ENCODE data around the gene CHORDC1.
"Not testable (repeated sequence)": the region's sequence is repeated elsewhere in the genome, so short reads cannot be mapped to it uniquely, and the experiment has no call there.

Gene CHORDC1

GRCh38 chr11:90222459-90223247 is at the start of gene CHORDC1:
TSS of gene CHORDC1 (minus strand) at chr11:90223049. CDS start at chr11:90222954, 95 bp downstream.
- DNase-seq (ENCODE audit: low spot score) = peak; percentile 84

DNA sequence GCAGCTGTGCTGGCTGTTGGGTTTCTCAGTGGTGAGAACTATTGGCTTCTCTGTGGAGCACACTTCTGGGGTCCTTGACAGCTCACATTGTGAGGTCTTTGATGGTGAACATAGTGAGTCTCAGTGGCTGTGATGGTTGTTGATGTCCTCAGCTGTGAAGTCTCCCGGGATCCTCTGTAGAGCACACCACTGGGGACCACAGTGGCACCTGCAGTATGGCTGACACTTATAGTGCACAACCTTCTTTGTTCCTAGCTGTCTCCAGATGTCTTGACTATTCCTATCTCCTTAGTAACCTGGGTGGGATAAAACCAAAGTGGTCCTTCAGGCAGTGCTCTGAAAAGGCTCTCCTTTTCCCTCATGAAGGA is 34.3 kb upstream of the CHORDC1 start:
- no peak for DNase-seq (ENCODE audit: low spot score)

- no peak for DNase-seq (ENCODE audit: low spot score)
These were observed 33.7 kb upstream of the CHORDC1 start for GRCh38 chr11:90256404-90257157.

- no peak for DNase-seq (ENCODE audit: low spot score)
These were observed 31.2 kb upstream of the CHORDC1 start for GRCh38 chr11:90254065-90254464.

DNA sequence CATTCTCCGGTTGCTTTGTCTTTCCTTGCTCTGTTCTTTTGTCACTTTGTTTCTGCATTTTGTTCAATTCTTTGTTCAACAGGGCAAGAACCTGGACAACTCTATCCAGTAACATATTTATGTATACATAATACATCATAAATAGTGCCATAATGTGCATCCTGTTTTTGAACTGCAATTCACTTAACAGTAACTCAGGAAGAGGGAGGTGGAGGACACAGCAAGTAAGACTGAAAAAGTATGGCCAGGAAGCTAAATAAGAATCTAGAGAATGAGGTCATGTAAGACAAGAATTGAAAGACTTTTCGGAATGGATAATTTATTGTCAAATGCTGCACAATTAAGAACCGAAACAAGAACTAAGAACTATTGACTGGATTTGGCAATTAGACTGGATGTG is 29.2 kb upstream of the CHORDC1 start:
- DNase-seq (ENCODE audit: low spot score) = no peak

GRCh38 chr11:90251599-90251998 is 28.8 kb upstream of the CHORDC1 start:
- no peak for DNase-seq (ENCODE audit: low spot score)

DNA sequence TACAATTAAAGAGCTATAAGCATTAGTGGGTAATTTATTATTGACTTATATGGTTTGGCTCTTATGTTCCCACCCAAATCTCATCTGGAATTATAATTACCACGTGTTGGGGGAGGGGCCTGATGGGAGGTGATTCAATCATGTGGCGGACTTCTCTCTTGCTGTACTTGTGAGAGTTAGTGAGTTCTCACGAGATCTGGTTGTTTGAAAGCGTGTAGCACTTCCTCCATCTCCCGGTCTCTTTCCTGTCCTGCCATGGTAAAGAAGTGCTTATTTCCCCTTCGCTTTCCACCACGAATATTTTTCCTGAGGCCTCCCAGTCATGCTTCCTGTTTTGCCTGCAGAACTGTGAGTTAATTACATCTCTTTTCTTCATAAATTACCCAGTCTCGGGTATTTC is 28.1 kb upstream of the CHORDC1 start:
- DNase-seq (ENCODE audit: low spot score) = no peak

DNA sequence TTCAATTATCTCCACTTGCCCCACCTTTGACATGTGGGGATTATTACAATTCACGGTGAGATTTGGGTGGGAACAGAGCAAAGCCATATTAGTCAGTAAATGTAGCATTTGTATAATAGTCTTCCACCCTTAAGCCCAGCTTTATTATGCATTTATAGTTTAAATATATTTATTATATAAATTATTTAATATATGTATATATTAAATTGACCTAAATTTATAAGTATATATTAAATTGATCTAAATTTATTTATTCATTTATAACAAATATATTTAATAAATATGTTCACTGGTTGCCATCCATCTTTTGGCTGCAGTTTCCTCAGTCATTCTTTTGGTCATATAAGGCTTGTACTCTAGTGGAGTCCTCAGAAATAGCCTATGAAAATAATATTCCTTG is 23.6 kb upstream of the CHORDC1 start:
- no peak for DNase-seq (ENCODE audit: low spot score)

- DNase-seq (ENCODE audit: low spot score) = no peak
These were observed 20.7 kb upstream of the CHORDC1 start for GRCh38 chr11:90243534-90243933.

GRCh38 chr11:90242894-90243416 is 20.1 kb upstream of the CHORDC1 start:
- no peak for DNase-seq (ENCODE audit: low spot score)

DNA sequence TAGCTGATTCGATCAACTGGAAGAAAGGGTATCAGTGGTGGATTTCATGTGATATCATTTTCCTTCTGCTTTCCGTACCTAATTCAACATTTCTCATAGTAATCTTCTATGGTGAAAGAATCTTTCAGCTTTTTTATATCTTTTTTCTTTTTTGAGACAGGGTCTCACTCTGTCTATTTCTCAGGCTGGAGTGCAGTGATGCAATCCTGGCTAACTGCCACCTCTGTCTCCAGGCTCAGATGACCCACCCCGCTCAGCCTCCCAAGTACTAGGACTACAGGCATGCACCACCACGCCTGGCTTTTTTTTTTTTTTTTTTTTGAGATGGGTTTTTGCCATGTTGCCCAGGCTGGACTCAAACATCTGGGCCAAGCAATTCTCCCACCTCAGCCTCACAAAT is 18.6 kb upstream of the CHORDC1 start:
- DNase-seq (ENCODE audit: low spot score) = no peak

GRCh38 chr11:90239967-90240636 is 17.3 kb upstream of the CHORDC1 start:
- not testable (repeated sequence) for DNase-seq (ENCODE audit: low spot score)

DNA sequence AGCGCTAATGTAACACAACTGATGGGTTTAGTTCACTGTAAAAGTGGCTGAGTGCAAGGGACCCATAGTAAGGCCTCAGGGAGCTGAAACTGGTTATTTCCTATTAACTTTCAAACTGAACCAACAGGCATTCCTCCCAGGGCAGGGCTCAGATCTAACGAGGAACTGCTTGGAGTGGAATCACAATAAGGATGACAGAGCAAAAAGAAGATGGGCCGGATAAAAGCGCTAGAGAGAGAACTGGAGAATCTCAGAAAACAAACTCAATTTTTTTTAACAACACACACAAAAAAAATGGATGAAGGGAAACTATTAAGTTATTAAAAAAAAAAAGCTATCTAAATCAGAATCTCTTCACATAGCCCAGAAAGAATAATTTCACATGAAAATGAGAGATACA is 14.2 kb upstream of the CHORDC1 start:
- DNase-seq (ENCODE audit: low spot score) = no peak

- DNase-seq (ENCODE audit: low spot score) = no peak
These were observed 12.7 kb upstream of the CHORDC1 start for GRCh38 chr11:90235526-90235925.

- DNase-seq (ENCODE audit: low spot score) = no peak
These were observed 12.1 kb upstream of the CHORDC1 start for GRCh38 chr11:90234977-90235376.

- DNase-seq (ENCODE audit: low spot score) = no peak
These were observed 6.9 kb upstream of the CHORDC1 start for GRCh38 chr11:90229791-90230190.

GRCh38 chr11:90228056-90228455 is 5.2 kb upstream of the CHORDC1 start:
- no peak for DNase-seq (ENCODE audit: low spot score)

- no peak for DNase-seq (ENCODE audit: low spot score)
These were observed 368 bp upstream of the CHORDC1 start for GRCh38 chr11:90223248-90223585.

DNA sequence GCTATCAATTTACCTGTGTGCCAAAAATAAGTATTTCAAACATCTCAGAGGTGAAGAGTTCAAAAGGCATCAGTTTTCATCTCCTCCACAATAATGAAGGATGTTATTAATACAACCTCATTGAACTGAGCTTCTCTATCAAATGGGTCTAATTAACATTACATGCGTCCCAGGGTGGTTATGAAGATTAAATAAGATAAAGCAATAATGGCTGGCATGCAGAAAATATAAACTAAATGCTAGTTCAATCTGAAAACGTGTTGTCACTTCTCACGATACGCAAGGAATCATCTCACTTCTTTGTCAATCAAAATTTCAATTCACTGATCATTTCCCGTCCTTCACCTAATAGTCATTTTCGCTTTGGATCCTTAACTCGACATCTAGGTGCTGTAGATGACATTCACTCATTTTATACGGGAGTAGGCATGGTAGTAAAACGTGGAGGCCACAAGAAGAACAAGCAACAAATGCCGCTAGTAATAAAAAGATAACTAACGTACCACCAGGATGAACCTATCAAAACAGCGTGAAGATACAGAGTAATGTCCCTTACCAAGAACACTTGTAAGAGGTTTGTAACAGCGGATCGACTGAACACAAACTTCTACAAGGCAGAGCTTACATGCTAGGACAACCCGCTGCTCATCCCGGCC is 918 bp downstream of the CHORDC1 start:
- DNase-seq (ENCODE audit: low spot score) = no peak

DNA sequence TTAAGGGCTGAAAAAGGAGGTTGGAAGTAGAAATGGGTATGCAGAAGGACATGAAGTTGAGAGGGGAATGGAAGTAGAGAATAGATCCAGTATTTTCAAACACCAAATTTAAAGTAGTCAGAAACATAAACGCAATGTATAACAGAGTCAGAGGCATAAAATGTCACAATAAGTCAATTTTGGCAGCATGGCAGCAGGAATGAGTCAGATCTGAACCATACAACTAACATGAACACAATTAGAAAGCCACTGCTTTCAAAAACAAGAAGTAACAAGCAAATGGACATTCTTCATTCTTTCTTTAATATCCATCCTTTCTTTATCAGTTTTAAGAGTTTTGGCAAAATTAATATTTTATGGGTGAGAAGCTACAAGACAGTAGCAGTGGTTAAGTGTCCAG is 2.5 kb downstream of the CHORDC1 start:
- DNase-seq (ENCODE audit: low spot score) = no peak

GRCh38 chr11:90219438-90219837 is 3.4 kb downstream of the CHORDC1 start:
- DNase-seq (ENCODE audit: low spot score) = no peak

DNA sequence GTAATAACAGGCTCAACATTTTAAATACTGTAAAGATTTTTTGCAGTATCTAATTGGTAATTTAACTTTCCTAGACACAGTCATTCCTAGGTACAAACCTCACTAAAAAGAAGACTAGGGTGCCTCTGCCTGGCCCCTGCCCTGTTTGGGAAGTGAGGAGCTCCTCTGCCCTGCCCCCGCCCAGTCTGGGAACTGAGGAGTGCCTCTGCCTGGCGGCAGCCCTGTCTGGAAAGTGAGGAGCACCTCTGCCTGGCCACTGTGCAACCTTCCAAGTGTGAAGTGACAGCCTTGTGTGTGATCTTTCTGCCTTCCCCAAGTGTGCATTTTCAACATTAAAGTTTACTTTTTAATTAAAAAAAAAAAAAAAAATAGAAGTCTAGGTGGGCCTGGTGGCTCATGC is 4.2 kb downstream of the CHORDC1 start:
- DNase-seq (ENCODE audit: low spot score) = no peak

Data from hematopoietic multipotent progenitor cell treated with erythropoietin and hydrocortisone succinate and interleukin-3 and kit ligand, for 15 days (in vitro differentiated cells).